ENCODE results near the gene CAMK2G.

- TF ChIP-seq EZH2phosphoT487 (IDR thresholded peaks at IDR 0.05; ENCODE audit: borderline replicate concordance, low read depth, low read length): no peak
- no peak for TF ChIP-seq CTCF (conservative IDR thresholded peaks at IDR 0.05; ENCODE audit: low read length)
Observed at GRCh38 chr10:73838008-73838567, 36.3 kb downstream of the CAMK2G start.
